Effector memory CD4-positive, alpha-beta T cell (primary cell): ENCODE measurements around the gene PARD6G.

ENCODE experiments used
- DNase-seq, 3 donors: peaks; one replicate each; pipeline ENCODE4 v3.0.0-alpha.2; 2020
- H3K27ac ChIP-seq: 2 replicates; pipeline ENCODE4 v1.7.0; 2013; ENCODE audit warnings: mild to moderate bottlenecking, low read length, moderate library complexity; ENCODE audit not compliant: insufficient read depth, poor library complexity, severe bottlenecking
- H3K27me3 ChIP-seq: replicated peaks from 2 replicates; pipeline ENCODE4 v1.7.0; 2013; ENCODE audit warnings: mild to moderate bottlenecking, low read length; ENCODE audit not compliant: insufficient read depth, control insufficient read depth, poor library complexity, severe bottlenecking
- H3K36me3 ChIP-seq: 2 replicates; pipeline ENCODE4 v1.7.0; 2013; ENCODE audit warnings: mild to moderate bottlenecking, low read length, moderate library complexity; ENCODE audit not compliant: control insufficient read depth, insufficient read depth
- H3K4me1 ChIP-seq: 2 replicates; pipeline ENCODE4 v1.7.0; 2013; ENCODE audit warnings: low read length, mild to moderate bottlenecking; ENCODE audit not compliant: control insufficient read depth, insufficient read depth, poor library complexity, severe bottlenecking
- H3K4me3 ChIP-seq: 2 replicates; pipeline ENCODE4 v1.7.0; 2013; ENCODE audit warnings: low read length, low read depth, mild to moderate bottlenecking; ENCODE audit not compliant: insufficient read depth, poor library complexity, severe bottlenecking
- H3K9me3 ChIP-seq: 2 replicates; pipeline ENCODE4 v1.7.0; 2013; ENCODE audit warnings: mild to moderate bottlenecking, low read length, moderate library complexity; ENCODE audit not compliant: control insufficient read depth

Gene PARD6G

DNA sequence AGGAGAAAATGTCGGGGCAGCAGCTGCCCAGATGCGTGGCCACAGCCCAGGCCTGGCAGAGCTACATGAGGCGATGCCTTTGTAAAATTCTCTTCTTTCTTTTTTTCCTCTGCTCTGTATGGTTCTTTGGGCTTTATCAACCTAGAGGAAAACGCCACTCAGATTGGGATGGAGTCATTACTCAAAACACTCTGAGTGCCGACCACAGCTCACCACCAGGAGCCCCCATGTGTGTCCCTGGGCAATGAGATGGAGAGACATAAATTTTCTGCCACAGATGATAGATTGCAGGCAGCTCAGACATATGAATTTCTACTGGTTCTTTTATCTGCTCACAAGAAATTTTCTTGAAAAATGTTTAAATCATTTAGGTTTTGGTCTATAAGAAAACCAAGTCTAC is 56.0 kb downstream of the PARD6G start:
- Histone ChIP-seq H3K9me3 (no peaks in the 10 kb centered on the region), H3K36me3 (no peaks in the 10 kb centered on the region), H3K27ac (no peak overlapping the region), H3K4me3 (no peak overlapping the region), H3K4me1 (no peaks in the 10 kb centered on the region), H3K27me3 (no peaks in the 10 kb centered on the region)
- DNase-seq, result no peak

DNA sequence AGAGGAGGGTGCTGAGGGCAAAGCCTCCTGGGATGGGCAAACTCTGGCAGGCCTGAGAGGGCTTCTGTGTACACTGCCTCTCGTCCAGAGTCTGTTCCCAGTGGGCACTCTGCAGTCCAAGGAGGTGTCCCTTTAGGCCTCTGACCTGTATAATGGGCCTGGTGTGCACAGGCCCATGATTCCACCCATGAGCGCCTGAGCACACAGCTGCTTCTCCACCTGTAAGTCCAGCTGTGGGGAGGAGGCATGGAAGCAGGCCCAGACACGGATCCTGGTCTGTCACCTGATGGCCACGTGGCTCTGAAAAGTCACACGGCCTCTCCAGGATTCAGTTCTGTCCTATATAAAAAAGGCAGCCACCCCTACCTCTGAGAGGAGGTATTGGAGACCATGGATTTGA is 57.0 kb downstream of the PARD6G start:
- Histone ChIP-seq H3K27me3 (no peaks in the 10 kb centered on the region), H3K27ac (no peak overlapping the region), H3K4me3 (no peak overlapping the region), H3K9me3 (no peaks in the 10 kb centered on the region), H3K4me1 (no peaks in the 10 kb centered on the region), H3K36me3 (no peaks in the 10 kb centered on the region)
- no peak for DNase-seq

DNA sequence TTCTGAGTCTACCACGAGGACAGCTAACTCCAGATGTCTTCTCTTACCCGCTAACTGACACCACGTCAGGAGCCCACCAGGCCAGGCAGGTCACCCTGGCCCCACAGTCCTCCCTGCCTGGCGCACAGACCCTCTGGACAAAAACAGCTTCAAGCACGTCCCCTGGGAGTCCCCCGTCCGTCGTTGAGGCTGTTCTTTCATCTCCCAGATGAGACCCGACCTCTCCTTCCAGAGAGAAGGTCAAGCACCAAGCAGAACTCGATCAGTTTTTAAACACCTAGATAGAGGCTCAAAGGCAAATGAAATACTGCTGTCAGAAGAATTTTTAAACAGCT is 57.8 kb downstream of the PARD6G start:
- Histone ChIP-seq H3K4me3 (no peak overlapping the region), H3K27me3 (no peaks in the 10 kb centered on the region), H3K36me3 (no peaks in the 10 kb centered on the region), H3K27ac (no peak overlapping the region), H3K9me3 (no peaks in the 10 kb centered on the region), H3K4me1 (no peaks in the 10 kb centered on the region)
- DNase-seq, result no peak

DNA sequence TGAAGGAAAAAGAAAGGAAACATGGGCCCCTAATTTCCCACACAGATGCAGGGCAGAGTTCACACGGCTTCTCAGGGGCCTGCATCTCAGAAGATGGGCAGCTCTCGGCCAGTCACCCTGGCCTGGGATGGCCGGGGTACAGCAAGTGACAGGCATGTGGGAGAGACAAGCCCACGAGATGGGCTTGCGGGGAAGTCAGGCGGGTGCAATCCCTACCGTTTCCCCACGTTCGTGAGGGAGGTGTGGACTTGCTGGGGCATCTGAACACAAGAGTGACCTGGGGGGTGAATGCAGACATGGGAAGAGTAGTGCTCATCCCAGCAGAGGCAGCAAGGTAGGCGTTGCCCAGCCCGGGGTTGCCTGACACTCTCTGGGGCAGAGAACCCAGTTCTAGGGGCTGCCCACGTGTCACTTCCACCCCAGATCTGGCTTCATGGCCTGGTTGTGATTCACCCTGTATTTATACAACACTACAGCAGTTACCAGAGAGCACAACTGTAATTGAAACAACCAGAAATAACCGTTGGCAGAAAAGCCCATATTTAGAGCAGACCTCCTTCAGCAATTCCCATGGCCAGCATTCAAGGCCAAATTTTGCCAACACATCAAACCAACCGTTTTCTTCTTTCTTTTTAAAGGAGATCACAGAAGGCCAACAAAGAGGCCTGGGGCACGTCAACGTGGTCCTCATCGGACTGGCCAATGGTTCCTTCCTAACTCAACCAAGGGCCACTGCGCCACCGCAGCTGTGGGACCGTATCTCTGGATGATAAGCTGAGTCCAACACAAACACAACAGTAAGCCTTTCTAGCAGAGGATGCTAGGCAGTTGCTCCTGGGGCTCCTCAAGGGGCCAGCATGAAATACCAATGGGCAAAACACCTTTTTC is 58.4 kb downstream of the PARD6G start:
- DNase-seq, result no peak
- Histone ChIP-seq H3K27ac (no peak overlapping the region), H3K4me3 (no peak overlapping the region), H3K27me3 (no peaks in the 10 kb centered on the region), H3K9me3 (no peaks in the 10 kb centered on the region), H3K4me1 (no peaks in the 10 kb centered on the region), H3K36me3 (no peaks in the 10 kb centered on the region)

DNA sequence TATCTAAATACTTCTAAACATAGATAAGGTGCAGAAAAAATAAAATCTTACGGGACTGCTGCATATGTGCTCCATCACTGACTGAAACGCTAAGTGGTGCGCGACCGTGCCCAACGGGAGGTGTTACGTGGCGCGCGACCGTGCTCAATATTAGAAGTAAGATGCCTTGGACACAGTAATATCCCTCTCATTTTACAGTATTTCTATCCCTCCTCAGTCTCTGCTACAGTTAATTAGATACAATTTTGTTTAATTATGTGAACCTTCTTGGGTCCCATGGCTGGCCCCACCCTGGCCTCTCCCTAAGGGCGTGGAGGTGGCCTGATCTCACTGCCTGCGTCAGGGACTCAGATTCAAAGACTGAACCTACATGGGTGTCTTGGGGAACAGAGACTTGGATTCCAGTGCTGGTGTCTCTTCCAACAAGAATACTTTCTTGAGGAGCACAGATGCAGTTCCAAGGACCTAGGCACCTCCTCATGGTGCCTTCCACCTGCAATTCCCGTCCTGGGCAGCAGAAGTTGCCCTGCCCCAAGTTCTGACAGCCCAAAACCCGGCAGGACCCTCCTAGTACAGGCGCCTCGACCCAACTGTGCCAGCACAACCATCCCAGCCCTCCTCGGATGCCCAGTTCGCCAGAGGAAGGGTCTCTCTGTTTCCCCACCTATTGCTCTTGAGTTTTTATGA is 59.2 kb downstream of the PARD6G start:
- H3K9me3 ChIP-seq, result no peaks in the 10 kb centered on the region
- H3K27ac ChIP-seq, result no peak overlapping the region
- no peak overlapping the region for H3K4me3 ChIP-seq
- no peaks in the 10 kb centered on the region for H3K4me1 ChIP-seq
- no peak for DNase-seq
- no peaks in the 10 kb centered on the region for H3K27me3 ChIP-seq
- no peaks in the 10 kb centered on the region for H3K36me3 ChIP-seq

DNA sequence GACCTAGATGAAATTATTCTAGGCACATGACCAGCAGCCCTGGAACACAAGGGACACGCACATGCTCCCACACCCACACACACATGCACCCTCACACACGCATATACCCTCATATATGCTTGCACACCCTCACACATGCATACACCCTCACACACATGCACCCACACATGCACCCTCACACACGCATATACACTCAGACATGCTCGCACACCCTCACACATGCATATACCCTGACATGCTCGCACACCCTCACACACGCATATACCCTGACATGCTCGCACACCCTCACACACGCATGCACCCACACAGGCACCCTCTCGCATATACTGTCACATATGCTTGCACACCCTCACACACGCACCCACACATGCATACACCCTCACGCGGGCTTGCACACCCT is 61.8 kb downstream of the PARD6G start:
- H3K27ac ChIP-seq, result no peak overlapping the region
- no peaks in the 10 kb centered on the region for H3K4me1 ChIP-seq
- no peaks in the 10 kb centered on the region for H3K27me3 ChIP-seq
- no peaks in the 10 kb centered on the region for H3K36me3 ChIP-seq
- H3K4me3 ChIP-seq, result no peak overlapping the region
- no peak for DNase-seq
- H3K9me3 ChIP-seq, result no peaks in the 10 kb centered on the region

DNA sequence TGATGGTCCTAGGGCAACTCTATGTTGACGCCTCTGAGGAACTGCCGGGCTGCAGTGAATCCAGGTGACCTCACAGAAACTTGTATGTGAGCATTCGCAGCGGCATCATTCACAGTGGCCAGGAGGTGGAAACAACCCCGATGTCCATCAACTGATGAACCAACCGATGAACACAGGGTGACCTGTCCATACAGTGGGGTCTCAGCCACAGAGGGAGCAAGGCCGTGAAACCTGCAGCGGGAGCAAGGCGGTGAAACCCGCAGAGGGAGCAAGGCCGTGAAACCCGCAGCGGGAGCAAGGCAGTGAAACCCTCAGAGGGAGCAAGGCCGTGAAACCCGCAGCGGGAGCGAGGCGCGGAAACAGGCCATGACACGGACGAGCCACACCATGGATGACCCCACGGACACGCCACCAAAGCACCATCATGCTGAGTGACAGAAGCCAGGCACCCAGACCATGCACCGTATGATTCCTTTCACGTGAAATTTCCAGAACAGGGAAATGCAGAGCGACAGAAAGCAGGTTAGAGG is 63.0 kb downstream of the PARD6G start:
- Histone ChIP-seq H3K4me3 (no peak overlapping the region), H3K9me3 (no peaks in the 10 kb centered on the region), H3K4me1 (no peaks in the 10 kb centered on the region), H3K27me3 (no peaks in the 10 kb centered on the region), H3K36me3 (no peaks in the 10 kb centered on the region), H3K27ac (no peak overlapping the region)
- DNase-seq, result no peak

DNA sequence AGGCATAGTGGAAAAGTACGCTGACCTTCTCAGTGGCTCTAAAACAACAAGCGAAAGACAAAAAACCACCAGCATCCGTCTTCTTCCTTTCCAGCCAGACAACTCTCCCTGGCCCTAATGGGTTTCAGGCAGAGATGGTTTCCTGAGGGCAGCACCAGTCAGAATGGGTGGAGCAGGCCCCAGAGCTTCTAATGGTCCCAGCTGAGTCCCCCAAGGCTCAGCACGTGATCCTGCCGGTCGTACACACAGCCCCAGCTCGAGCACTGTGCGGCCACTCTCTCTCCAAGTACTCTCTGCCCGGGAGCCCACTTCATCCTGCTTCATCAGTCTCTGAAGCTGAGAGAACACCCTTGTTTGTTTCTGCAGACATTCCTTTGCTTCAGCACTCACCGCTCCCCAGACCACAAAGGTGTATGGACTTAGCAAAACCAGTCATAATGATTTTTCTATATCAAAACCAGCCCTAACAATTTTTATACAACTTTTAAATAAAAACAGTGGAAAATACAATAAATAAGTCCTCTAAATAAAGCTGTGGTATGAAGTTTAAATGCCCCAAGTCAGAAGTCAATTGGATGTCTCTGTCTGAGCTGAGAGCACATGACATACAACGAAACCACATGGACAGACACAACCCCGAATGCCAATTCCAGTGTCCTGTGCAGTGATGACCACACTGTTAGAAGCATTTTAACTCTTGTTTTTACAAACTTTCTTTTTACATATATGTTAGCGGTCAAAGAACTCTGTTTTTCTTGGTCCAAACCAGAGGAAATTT is 63.9 kb downstream of the PARD6G start:
- DNase-seq, result no peak

DNA sequence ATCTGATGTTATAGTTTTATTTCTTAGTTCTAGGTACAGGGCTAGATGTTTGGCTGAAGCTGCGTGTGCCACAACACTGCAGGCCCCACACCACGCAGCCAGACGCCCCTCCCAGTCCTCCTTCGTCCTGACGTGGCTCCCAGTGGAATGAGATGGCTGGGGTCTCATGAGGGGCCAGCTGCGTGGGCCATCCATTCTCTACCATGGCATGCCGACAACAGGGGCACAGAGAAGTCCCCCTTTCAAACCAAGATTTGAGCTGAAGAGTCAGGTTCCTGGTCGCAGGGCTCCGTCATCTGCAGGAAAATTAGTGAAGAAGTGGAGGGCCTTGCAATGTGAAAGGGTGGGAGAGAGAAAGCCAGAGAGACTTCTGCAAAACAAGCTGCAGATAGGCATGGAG is 64.5 kb downstream of the PARD6G start:
- Histone ChIP-seq H3K27ac (no peak overlapping the region), H3K27me3 (no peaks in the 10 kb centered on the region), H3K4me1 (no peaks in the 10 kb centered on the region), H3K9me3 (no peaks in the 10 kb centered on the region), H3K4me3 (no peak overlapping the region), H3K36me3 (no peaks in the 10 kb centered on the region)
- no peak for DNase-seq

More for the DNA sequence above, 63.9 kb downstream of the PARD6G start:
- Histone ChIP-seq H3K4me3 (no peak overlapping the region), H3K27ac (no peak overlapping the region), H3K4me1 (no peaks in the 10 kb centered on the region), H3K9me3 (no peaks in the 10 kb centered on the region), H3K27me3 (no peaks in the 10 kb centered on the region), H3K36me3 (no peaks in the 10 kb centered on the region)
